ENCODE results near the gene NUDT3.

NUDT3 gene

DNA sequence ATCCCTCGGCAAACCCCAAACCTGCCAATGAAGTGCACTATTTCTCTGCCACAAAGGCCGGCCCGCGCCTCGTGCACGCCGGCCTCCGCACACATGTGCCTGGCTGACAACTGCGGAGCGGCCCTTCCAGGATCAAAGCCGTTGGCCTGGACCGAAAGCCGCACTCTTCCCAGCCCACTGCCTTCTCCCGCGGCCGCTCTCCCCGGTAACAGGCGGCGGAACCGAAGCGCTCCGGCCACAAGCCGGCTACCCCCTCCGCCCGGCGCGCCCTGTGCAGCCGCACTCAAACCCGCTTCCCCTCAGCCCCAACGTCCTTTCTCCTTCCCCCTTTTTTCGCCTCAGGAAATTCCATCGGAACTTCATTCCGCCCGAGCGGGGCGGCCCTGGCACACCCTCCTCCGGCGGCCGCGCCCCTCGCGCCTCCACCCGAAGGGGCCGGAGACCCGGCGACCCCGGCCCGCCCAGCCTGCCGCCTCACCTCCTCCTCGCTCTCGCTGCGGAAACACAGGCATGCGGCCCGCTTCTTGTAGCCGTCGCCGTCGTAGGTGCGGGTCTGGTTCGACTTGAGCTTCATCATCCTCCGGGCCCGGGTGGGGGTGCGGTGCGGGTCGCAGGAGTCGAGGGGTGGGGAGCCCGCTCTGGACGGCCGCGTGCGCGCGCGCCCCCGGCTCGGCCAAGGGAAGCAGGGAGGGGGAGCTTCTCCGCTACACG is 528 bp downstream of the NUDT3 start:
- DNase-seq (ENCODE audit: low spot score), result peak; percentile 63
- TF ChIP-seq, protein P1, sequence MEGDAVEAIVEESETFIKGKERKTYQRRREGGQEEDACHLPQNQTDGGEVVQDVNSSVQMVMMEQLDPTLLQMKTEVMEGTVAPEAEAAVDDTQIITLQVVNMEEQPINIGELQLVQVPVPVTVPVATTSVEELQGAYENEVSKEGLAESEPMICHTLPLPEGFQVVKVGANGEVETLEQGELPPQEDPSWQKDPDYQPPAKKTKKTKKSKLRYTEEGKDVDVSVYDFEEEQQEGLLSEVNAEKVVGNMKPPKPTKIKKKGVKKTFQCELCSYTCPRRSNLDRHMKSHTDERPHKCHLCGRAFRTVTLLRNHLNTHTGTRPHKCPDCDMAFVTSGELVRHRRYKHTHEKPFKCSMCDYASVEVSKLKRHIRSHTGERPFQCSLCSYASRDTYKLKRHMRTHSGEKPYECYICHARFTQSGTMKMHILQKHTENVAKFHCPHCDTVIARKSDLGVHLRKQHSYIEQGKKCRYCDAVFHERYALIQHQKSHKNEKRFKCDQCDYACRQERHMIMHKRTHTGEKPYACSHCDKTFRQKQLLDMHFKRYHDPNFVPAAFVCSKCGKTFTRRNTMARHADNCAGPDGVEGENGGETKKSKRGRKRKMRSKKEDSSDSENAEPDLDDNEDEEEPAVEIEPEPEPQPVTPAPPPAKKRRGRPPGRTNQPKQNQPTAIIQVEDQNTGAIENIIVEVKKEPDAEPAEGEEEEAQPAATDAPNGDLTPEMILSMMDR (IDR thresholded peaks at IDR 0.05; ENCODE audit: extremely low read depth, missing control alignments), result no peak

DNA sequence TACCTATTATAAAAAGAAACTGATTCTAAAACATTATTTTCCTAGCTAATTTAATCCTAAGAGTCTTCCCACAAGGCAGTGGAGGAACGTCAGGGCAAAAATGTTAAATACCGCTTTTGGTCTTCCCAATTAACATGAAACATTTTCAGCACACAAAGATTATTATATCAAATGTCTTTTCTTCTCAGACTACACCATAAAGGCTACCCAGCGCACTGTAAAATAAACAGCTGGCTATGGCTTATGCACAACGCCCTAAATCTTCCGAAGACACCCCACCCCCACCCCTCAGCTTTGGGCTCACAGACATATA is 1.0 kb downstream of the NUDT3 start:
- DNase-seq (ENCODE audit: low spot score), result no peak
- TF ChIP-seq, protein P1 (IDR thresholded peaks at IDR 0.05; ENCODE audit: extremely low read depth, missing control alignments), result no peak

DNA sequence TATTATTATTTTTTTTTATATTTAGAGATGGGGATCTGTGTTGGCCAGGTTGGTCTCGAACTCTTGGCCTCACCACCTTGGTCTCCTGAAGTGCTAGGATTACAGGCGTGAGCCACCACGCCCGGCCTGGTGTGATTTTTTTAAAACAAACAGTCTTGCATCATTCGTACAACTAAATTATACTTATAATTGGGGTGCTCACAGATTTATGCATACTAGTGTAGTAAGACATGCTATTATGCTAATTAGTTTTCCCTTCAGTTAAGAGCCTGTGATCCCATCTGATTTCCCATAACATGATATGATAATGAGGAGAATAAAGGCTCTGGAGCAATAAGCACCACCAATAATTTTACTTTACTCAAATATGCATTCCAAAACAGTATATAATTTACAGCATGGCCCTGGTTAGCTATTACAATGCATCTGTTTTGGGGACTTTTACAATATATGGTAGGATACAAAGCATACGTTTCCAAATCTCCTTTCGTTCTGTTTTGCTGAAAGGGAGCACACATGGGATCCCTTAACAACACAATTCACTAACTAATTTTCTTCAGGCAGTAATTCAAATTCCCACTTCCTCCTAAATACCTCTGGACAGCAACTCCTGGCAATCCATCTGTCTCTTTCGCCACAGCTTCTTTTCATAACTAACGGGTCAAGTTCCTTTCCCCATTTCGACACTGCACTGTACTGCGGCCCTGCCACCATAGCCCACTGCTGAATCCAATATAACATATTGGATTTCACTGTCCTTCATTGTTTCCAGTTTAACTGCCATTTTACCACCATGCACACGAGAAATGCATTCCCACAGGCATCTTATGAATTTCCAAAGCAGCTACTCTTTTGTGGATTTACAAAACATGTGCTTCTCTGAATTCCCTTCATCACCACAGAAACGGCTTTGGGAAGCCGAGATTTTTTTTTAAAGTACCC is 1.7 kb downstream of the NUDT3 start:
- DNase-seq (ENCODE audit: low spot score), result peak; percentile 29
- TF ChIP-seq, protein P1 (IDR thresholded peaks at IDR 0.05; ENCODE audit: extremely low read depth, missing control alignments), result no peak

DNA sequence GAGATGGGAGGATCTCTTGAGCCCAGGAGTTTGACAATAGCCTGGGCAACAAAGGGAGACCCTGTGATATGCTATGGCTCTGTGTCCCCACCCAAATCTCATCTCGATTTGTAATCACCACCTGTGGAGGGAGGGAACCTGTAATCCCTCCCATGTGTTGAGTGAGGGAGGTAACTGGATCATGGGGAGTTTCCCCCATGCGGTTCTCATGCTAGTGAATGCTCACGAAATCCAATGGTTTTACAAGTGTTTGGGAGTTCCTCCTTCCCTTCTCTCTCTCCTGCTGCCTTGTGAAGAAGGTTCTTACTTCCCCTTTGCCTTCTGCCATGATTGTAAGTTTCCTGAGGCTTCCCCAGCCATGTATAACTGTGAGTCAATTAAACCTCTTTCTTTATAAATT is 3.4 kb downstream of the NUDT3 start:
- no peak for DNase-seq (ENCODE audit: low spot score)
- TF ChIP-seq, protein P1 (IDR thresholded peaks at IDR 0.05; ENCODE audit: extremely low read depth, missing control alignments), result no peak

DNA sequence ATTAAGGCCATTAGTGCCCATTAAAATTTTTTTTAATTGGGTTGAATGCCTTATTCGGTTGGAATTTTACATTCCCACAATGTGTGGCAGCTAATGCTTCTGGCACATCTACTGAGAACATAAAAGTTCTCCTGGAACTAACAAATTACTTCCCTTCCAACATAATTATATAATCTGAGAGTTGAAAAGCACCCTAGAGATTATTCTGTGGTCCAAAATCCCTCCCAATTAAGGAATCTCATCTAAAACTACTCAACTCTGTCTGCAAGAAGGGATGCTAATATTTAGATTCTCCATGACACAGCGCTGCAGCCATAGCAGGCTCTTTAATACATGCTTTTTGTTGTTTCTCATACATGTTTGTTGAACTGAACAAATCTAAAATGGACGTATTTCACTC is 4.0 kb downstream of the NUDT3 start:
- TF ChIP-seq, protein P1 (IDR thresholded peaks at IDR 0.05; ENCODE audit: extremely low read depth, missing control alignments), result no peak
- no peak for DNase-seq (ENCODE audit: low spot score)

DNA sequence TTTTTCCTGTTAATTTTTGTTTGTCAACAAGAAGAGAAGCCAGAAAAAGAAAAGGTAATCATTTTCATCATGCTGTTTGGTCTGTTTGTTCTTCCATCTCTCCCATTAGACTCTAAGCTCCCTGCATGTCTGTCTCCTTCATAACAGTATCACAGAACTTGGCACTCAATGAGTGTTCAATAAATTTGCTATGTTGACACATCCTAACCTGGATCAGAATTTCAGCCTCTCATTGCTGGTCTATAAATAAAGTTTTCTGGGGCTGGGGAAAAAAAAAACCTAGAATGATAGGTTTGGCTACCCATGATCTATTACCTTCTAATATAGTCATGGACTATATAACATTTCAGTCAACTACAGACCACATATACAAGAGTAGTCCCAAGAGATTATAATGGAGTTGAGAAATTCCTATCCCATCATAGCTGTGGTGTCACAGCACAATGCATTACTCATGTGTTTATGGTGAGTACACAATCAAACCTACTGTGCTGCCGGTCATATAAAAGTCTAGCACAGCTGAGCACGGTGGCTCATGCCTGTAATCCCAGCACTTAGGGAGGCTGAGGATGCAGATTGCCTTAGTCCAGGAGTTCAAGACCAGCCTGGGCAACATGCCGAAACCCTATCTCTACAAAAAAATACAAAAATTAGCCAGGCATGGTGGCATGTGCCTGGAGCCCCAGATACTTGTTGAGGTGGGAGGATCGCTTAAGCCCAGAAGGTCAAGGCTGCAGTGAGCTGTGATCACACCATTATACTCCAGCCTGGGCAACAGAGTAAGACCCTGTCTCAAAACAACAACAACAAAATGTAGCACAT is 5.9 kb downstream of the NUDT3 start:
- TF ChIP-seq, protein P1 (IDR thresholded peaks at IDR 0.05; ENCODE audit: extremely low read depth, missing control alignments), result no peak

More for the DNA sequence above, 5.9 kb downstream of the NUDT3 start:
- DNase-seq (ENCODE audit: low spot score), result no peak

Measured in GM20000 (cell line).